Urinary bladder (tissue), 4 donors: ENCODE measurements around the gene UFD1. TPM values are rescaled to one million over a fixed set of nuclear protein-coding genes. Genes with fewer than 3 reads are reported as not detected.

Source experiments
- DNase-seq: peaks from one replicate; pipeline ENCODE4 v3.0.0-alpha.2; 2015; ENCODE audit errors: extremely low spot score
- H3K27ac ChIP-seq: one replicate; pipeline ENCODE4 v1.5.1; 2013; ENCODE audit warnings: low read depth, mild to moderate bottlenecking, moderate library complexity
- H3K36me3 ChIP-seq: one replicate; pipeline ENCODE4 v1.6.1; 2013; ENCODE audit warnings: mild to moderate bottlenecking, moderate library complexity; ENCODE audit not compliant: insufficient read depth
- H3K4me1 ChIP-seq: one replicate; pipeline ENCODE4 v1.6.1; 2013; ENCODE audit warnings: mild to moderate bottlenecking, moderate library complexity; ENCODE audit not compliant: insufficient read depth
- H3K4me3 ChIP-seq: one replicate; pipeline ENCODE4 v1.5.1; 2013; ENCODE audit warnings: low read depth, low read length
- WGBS: extraction: QIAGEN DNeasy Blood & Tissue Kit; methylation state at CpG from one replicate; pipeline ENCODE4 v1.1.7; 2013; 5-methylcytosine and 5-hydroxymethylcytosine counted together
- polyA plus RNA-seq: library from polyadenylated mRNA; stranded (reverse); fragments of 200-250 nt; gene quantifications from one replicate; pipeline ENCODE4 v1.2.3, GENCODE V29; 2013
- total RNA-seq: library from RNA; depleted of rRNA; stranded (reverse); fragments of >200 nt; gene quantifications from one replicate; pipeline ENCODE4 v1.2.3, GENCODE V29; 2014
- donor health status: healthy with polysubstance abuse.
- donor health status: healthy.

UFD1 gene, protein sequence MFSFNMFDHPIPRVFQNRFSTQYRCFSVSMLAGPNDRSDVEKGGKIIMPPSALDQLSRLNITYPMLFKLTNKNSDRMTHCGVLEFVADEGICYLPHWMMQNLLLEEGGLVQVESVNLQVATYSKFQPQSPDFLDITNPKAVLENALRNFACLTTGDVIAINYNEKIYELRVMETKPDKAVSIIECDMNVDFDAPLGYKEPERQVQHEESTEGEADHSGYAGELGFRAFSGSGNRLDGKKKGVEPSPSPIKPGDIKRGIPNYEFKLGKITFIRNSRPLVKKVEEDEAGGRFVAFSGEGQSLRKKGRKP
- 32.6 TPM for total RNA-seq
- polyA plus RNA-seq = 69.8 TPM

DNA sequence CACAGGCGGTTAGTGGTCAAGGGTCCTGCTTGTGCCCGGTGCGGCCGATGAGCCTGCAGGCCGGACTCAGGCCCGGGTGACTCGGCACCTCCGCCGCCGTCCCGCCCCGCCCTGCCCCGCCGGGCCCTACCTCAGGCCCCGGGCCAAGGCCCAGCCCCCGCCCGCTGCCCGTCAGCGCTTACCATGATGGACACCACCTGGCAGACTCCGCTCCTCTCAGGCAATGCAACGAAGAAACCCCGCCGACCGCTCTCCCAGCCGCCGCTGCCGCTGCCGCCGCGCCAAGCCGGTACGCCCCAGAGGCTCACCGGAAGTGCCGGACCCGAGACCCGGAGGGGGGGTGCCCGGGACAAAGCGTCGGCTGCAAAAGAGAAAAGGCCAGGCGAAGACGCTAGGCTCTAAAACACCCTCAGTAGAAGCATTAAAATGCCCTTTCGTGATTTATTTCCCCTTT lies at the start of gene UFD1:
UFD1 (minus strand) TSS at position 293 of the 454 bp plus-strand sequence; CDS start at position 185, 108 bp downstream.
- WGBS = under 1% methylated on average over 42 of the region's 42 CpGs
- H3K4me3 ChIP-seq = peak within 1 kb of the TSS; percentile 81
- H3K4me1 ChIP-seq = no peaks in the 10 kb centered on the region
- DNase-seq = no peak
- H3K36me3 ChIP-seq = no peaks in the 10 kb centered on the region
- peak within 1 kb of the TSS; percentile 97 for H3K27ac ChIP-seq

DNA sequence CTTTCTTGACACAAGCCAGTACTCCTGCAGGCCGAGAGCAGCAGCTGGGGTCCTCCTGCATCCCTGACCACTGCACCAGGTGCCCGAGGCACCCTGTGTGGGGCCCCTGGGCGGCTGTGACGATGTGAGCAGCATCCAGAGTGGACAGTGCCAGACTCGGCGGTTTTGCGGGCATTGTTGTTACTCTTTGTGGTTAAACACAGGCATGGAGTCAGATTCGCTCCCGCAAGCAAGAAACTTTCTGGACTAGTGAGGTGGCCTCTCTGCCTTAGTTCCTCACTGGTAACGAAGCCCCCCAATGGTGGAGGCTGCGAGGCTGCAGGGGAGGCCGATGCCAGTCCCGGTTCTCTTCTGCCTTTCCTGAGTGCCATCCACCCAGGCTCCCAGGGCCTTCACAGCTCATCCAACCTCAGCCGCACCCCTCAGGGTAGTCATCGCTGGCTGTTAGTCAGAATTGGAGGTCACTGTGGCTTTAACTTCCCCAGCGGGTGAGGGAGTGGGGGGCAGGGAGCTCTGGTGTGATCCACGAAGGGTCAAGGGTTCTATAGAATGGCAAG lies 48.9 kb upstream of the UFD1 start:
- 69% methylated on average over 17 of the region's 17 CpGs for WGBS
- no peak overlapping the region for H3K4me3 ChIP-seq
- H3K27ac ChIP-seq = no peak overlapping the region
- no peaks in the 10 kb centered on the region for H3K36me3 ChIP-seq
- no peak for DNase-seq
- no peaks in the 10 kb centered on the region for H3K4me1 ChIP-seq

DNA sequence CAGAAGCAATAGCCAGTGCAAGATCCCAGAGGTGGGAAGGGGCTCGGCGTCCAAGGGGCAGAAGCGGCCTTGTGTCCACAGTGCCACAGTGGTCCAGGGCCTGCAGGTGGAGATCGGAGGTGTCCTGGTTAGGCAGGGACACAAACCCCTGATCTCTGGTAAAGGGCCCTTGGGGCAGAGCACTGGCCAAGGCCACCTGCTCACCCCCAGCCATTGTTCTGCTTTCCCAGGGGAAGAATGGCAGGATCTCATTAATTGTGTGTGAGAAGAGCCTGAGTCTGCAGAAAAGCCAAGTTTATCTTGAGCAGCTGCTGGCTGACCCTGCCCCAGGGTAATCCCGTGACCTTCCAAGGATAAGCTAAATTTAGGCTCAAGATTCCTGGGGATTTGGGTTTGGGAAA lies 48.3 kb upstream of the UFD1 start:
- DNase-seq = no peak
- H3K36me3 ChIP-seq = no peaks in the 10 kb centered on the region
- no peak overlapping the region for H3K4me3 ChIP-seq
- 76% methylated on average over 5 of the region's 5 CpGs for WGBS
- H3K27ac ChIP-seq = no peak overlapping the region
- no peaks in the 10 kb centered on the region for H3K4me1 ChIP-seq

DNA sequence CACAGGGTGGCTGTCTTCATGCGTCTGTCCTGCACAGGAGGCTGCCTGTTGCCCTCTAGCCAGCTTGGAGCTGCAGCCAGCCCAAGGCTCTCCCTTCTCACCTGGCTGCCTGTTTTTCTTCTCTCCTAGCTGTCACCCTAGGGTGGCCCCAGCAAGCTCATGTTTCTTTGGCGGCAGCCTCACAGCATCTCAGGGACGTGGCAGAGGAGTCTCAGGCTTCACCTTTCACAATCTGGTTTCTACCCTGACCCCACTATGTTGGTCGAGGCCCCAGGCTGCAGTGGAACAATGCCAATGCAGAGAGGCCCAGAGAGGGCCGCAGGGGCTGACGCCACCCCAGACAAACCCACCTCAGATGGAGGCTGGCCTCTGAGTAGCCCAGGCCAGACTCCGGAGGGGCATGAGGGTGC lies 47.7 kb upstream of the UFD1 start:
- no peaks in the 10 kb centered on the region for H3K36me3 ChIP-seq
- no peaks in the 10 kb centered on the region for H3K4me1 ChIP-seq
- no peak overlapping the region for H3K27ac ChIP-seq
- 79% methylated on average over 7 of the region's 7 CpGs for WGBS
- H3K4me3 ChIP-seq = no peak overlapping the region
- no peak for DNase-seq

DNA sequence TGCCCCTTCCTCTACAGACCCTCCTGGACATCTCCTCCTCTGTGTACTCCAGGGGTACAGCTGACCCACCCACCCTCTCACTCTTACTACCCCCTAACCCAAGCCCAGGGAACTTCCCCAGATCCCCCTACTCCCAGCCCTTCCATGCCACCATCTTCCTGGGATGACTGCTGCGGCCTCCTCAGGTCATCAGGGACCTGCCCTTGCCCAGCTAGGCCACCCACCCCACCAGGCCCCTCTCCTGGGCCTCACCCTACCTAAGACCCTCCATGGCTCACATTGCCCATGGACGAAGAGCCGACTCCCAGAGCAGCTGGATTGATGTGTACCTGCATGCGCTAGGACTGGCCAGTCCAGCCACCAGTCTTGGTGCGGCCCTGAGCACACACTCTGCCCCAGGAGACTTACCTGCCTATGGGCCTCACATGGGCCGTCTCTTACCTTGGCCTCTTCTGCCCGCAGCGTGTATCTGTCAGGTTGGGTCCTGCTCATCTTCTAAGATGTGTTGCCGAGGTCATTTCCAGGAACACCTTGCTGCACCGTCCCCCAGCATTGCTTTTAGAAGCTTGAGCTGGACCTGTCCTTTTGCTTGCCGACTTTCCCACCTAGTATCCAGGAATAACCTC lies 47.2 kb upstream of the UFD1 start:
- H3K27ac ChIP-seq = no peak overlapping the region
- 95% methylated on average over 11 of the region's 11 CpGs for WGBS

DNA sequence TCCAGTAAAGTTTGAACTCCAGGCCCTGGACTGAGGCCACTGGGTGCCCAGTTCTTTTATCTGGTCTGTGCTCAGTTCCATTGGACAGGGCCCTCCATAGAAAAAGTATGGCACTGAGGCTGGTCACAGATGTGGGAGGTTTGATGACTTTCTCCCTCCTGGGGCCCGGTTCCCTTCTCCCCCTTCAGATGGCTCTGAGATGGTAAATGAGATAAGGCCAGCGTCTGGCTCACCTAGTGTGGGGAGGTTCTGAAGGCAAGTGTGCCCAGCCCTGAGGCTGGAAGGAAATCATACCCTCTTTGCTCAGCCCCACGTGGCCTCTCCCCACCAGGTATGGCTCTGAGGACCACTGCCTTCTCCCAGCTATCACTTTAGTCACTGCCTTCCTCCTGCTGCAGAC lies 46.7 kb upstream of the UFD1 start:
- WGBS = 54% methylated on average over 3 of the region's 3 CpGs
- DNase-seq = no peak
- no peak overlapping the region for H3K4me3 ChIP-seq
- no peak overlapping the region for H3K27ac ChIP-seq
- H3K36me3 ChIP-seq = no peaks in the 10 kb centered on the region
- H3K4me1 ChIP-seq = no peaks in the 10 kb centered on the region

More for the DNA sequence above, 47.2 kb upstream of the UFD1 start:
- DNase-seq = no peak
- Histone ChIP-seq H3K36me3 (no peaks in the 10 kb centered on the region), H3K4me1 (no peaks in the 10 kb centered on the region), H3K4me3 (no peak overlapping the region)

DNA sequence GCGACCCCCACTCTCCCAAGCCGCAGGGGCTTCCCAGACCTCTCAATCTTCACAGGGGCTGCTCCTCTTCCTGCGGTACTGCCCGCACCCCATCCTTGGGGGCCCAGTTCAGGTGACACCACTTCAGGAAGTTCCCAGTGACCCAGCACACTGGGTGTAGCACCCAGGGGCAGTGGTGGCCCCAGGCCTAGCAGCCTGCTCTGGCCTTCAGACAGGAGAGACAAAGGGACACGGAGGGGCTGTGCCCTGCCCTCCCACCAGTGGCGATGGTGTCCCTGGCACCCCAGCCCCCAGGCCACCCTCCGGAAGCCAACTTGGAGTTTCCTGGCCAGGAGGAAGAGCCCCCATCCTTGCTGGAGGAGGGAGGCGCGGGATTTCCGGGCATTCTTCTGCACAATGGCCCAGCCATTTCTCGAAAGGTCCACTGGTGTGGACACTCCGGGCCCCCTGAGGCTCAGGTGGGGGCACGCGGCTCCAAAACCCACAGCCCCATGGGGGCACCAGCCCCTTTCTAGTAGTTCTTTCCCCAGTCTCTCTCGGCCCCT lies 46.2 kb upstream of the UFD1 start:
- no peak for DNase-seq
- Histone ChIP-seq H3K36me3 (no peaks in the 10 kb centered on the region), H3K4me3 (peak overlapping the region; percentile 1), H3K27ac (no peak overlapping the region), H3K4me1 (no peaks in the 10 kb centered on the region)
- 78% methylated on average over 15 of the region's 15 CpGs for WGBS

DNA sequence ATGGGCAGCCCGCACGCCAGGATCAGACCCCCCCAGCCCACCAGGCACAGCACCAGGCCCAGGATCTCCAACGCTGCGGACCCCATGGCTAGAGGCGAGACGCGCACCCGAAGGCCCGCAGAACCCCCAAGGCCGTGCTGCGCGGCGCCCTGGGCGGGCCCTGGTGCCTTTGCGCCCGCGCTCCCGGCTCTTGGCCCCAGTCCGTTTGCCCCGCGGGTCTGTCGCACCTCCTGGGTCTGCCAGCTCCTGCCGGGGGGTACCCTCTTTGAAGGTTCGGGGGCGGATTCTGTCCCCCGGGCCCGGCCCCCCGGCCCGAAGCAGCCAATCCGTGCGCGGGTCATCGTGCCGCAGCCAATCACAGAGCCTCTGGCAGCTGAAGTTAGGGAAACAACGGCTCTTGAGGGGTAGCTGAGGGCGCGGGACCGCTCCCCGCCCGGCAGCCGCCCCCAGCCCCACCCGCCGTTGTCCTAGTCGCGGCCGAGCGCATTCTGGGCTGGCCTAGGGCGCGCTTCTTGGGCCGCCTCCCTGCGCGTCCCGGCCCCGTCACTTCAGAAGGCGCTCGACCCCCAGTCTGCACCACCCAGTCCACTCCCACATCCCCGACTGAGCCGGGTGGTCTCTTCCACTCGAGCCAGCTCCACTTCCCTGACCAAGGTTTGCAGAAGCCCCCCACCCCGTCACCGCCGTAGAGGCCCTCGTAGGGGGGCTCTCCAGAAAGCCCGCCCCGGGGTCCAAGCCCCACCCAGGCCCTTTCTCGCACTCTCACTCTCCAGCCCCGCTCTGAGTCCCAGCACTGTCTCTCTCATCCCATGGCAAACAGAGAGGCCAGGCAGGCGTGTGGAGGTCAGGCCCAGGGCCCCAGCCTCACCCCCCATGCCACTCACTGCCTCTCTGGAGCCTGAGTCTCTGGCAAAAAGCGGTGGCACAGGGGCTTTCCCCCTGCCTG lies 45.5 kb upstream of the UFD1 start, which contains the start of gene CLDN5:
CLDN5 (minus strand) TSS at position 241 of the 946 bp plus-strand sequence; CDS start at position 86, 155 bp downstream.
- 2% methylated on average over 69 of the region's 69 CpGs for WGBS
- DNase-seq = no peak
- peak within 1 kb of the TSS; percentile 20 for H3K4me3 ChIP-seq
- no peaks in the 10 kb centered on the region for H3K36me3 ChIP-seq
- no peak within 1 kb of the TSS for H3K27ac ChIP-seq
- H3K4me1 ChIP-seq = no peaks in the 10 kb centered on the region

DNA sequence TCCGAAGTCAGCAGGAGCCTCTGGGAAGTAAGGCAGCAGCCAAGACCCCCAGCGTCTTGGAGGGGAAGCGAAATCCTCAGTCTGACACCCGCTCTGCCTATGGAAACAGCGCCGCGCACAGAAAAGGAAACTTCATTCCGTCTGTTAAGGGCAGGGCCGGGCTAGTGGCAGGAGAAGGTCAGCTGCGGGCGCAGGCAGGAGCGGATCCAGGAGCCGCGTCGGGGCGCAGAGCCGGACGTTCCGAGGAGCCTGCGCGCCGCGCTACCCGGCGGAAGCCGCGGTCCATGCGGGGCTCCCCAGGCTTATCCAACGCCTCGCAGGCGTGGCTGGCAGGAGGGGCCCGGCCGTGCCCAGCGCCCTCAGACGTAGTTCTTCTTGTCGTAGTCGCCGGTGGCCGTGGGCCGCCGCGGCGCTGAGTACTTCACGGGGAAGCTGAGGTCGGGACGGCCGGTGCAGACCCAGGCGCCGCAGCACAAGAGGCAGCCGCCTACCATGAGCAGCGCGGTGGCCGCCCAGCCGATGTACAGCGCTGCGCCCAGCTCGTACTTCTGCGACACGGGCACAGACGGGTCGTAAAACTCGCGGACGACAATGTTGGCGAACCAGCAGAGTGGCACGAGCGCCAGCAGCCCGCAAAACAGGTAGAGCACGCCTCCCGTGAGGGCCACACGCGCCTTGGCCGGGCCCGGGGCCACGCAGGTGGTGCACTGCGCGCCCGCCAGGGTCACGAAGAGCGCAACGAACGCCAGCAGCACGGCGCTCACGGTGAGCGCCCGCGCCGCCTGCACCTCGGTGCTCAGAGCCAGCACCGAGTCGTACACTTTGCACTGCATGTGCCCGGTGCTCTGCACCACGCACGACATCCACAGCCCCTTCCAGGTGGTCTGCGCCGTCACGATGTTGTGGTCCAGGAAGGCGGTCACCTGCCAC lies 44.5 kb upstream of the UFD1 start:
- H3K36me3 ChIP-seq = no peaks in the 10 kb centered on the region
- no peak for DNase-seq
- H3K27ac ChIP-seq = no peak overlapping the region
- WGBS = 1% methylated on average over 99 of the region's 99 CpGs
- no peaks in the 10 kb centered on the region for H3K4me1 ChIP-seq
- peak overlapping the region; percentile 20 for H3K4me3 ChIP-seq

DNA sequence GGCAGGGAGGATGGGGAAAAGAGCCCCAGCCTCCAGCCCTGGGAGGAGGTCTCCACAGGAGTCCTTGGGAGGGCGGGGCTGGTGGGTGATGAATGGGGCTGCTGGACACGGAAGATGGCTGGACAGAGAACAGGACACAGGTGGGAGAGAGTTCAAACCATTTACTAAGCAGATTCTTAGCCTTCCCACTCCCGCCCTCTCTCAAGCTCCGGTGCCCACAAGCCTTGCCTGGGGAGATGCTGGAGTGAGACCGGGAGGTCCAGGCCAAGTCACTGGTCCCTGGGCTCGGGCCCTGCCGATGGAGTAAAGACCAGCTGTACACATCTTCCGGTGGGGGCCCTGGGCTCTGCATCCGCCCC lies 43.9 kb upstream of the UFD1 start:
- DNase-seq = no peak
- H3K36me3 ChIP-seq = no peaks in the 10 kb centered on the region
- H3K4me1 ChIP-seq = no peaks in the 10 kb centered on the region
- peak overlapping the region; percentile 20 for H3K4me3 ChIP-seq
- no peak overlapping the region for H3K27ac ChIP-seq
- WGBS = 28% methylated on average over 9 of the region's 9 CpGs

DNA sequence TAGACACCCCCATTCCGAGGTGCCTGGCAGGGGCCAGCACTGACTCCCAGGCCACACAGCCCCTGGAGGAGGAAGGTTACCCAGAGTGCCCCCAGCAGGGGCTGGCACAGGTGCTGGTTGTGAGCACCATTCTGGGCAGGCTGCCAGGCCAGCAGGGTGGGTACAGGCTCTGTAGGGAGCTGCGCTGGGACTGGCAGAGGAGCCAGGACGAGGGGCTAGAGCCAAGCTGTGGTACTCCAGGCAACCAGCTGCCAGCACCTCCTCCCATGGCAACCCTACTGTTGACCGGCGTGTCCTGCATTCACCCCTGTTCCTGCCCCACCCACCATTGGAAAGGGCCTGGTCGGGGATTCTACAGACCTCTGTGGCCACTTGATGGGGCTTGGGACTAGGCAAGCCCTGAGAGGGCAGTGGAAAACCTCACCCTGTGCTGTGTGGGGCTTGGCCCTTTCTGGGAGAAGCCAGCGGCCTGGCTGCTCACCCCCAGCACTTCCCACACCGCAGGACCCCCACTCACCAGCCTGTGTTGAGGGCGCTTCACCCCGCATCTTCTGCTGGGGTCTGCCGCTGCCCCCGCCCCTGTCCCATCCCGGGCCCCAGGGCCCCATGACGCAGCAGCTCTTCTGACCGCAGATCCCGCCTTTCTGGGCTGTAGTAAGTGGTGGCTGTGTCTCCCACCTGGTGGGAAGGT lies 43.3 kb upstream of the UFD1 start:
- peak overlapping the region; percentile 20 for H3K4me3 ChIP-seq
- H3K4me1 ChIP-seq = no peaks in the 10 kb centered on the region
- H3K36me3 ChIP-seq = no peaks in the 10 kb centered on the region
- 69% methylated on average over 16 of the region's 16 CpGs for WGBS
- no peak for DNase-seq
- no peak overlapping the region for H3K27ac ChIP-seq
